ENCODE results near the gene RNF121. TPM values are rescaled to one million over a fixed set of nuclear protein-coding genes. Genes with fewer than 3 reads are reported as not detected.

Gene RNF121
- total RNA-seq, 6 experiments from 2014 or later = 36.7 to 41.6 (median 38.7) TPM

- no peak overlapping the region for H3K4me3 Mint-ChIP-seq
- TF ChIP-seq, protein P1, sequence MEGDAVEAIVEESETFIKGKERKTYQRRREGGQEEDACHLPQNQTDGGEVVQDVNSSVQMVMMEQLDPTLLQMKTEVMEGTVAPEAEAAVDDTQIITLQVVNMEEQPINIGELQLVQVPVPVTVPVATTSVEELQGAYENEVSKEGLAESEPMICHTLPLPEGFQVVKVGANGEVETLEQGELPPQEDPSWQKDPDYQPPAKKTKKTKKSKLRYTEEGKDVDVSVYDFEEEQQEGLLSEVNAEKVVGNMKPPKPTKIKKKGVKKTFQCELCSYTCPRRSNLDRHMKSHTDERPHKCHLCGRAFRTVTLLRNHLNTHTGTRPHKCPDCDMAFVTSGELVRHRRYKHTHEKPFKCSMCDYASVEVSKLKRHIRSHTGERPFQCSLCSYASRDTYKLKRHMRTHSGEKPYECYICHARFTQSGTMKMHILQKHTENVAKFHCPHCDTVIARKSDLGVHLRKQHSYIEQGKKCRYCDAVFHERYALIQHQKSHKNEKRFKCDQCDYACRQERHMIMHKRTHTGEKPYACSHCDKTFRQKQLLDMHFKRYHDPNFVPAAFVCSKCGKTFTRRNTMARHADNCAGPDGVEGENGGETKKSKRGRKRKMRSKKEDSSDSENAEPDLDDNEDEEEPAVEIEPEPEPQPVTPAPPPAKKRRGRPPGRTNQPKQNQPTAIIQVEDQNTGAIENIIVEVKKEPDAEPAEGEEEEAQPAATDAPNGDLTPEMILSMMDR (IDR thresholded peaks at IDR 0.05) = no peak
- peaks cover 28% of the 10 kb centered on the region for H3K27me3 Mint-ChIP-seq (ENCODE audit: insufficient read depth)
- no peak for DNase-seq
- peaks cover 14% of the 10 kb centered on the region for H3K4me1 Mint-ChIP-seq (ENCODE audit: low read depth)
- H3K36me3 Mint-ChIP-seq (ENCODE audit: low read depth) = peaks cover 18% of the 10 kb centered on the region
- no peak overlapping the region for H3K27ac Mint-ChIP-seq
- H3K9me3 Mint-ChIP-seq = no peaks in the 10 kb centered on the region
Observed at GRCh38 chr11:72000202-72000867, 71.5 kb downstream of the RNF121 start.

DNA sequence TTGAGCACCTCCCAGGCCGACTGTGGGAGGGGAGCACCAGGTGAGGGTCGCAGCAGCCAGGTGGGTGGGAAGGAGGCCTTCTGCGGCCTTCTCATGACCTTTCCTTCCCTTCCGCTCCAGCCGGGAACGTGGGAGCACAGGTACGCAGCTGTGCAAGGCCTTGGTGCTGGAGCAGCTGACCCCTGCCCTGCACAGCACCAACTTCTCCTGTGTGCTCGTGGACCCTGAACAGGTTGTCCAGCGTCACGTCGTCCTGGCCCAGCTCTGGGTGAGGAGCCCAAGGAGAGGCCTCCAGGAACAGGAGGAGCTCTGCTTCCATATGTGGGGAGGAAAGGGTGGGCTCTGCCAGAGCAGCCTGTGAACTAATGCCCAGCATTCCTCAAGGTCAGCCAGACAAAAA lies 72.4 kb downstream of the RNF121 start:
- Mint-ChIP-seq H3K9me3 (no peaks in the 10 kb centered on the region), H3K4me3 (no peak overlapping the region), H3K4me1 (ENCODE audit: low read depth) (peaks cover 14% of the 10 kb centered on the region), H3K27ac (no peak overlapping the region), H3K27me3 (ENCODE audit: insufficient read depth) (peaks cover 35% of the 10 kb centered on the region), H3K36me3 (ENCODE audit: low read depth) (peaks cover 23% of the 10 kb centered on the region)
- no peak for DNase-seq
- TF ChIP-seq, protein P1 (IDR thresholded peaks at IDR 0.05) = no peak

- peaks cover 14% of the 10 kb centered on the region for H3K4me1 Mint-ChIP-seq (ENCODE audit: low read depth)
- H3K27ac Mint-ChIP-seq = peak overlapping the region; percentile 16
- DNase-seq = no peak
- TF ChIP-seq, protein P1 (IDR thresholded peaks at IDR 0.05) = no peak
- H3K27me3 Mint-ChIP-seq (ENCODE audit: insufficient read depth) = peaks cover 40% of the 10 kb centered on the region
- peaks cover 22% of the 10 kb centered on the region; the same call in 1 of the 2 replicates for H3K36me3 Mint-ChIP-seq (ENCODE audit: low read depth)
- peak overlapping the region; percentile 6; the same call in 1 of the 2 replicates for H3K4me3 Mint-ChIP-seq
- H3K9me3 Mint-ChIP-seq = no peaks in the 10 kb centered on the region
Observed at GRCh38 chr11:72001834-72002591, 73.2 kb downstream of the RNF121 start.

GRCh38 chr11:72002841-72003775 lies 74.3 kb downstream of the RNF121 start:
- DNase-seq = no peak
- TF ChIP-seq, protein P1 (IDR thresholded peaks at IDR 0.05) = no peak
- peaks cover 30% of the 10 kb centered on the region; the same call in 1 of the 2 replicates for H3K36me3 Mint-ChIP-seq (ENCODE audit: low read depth)
- peak overlapping the region; percentile 47; the same call in 1 of the 2 replicates for H3K27ac Mint-ChIP-seq
- H3K27me3 Mint-ChIP-seq (ENCODE audit: insufficient read depth) = peaks cover 40% of the 10 kb centered on the region
- H3K4me1 Mint-ChIP-seq (ENCODE audit: low read depth) = peaks cover 14% of the 10 kb centered on the region
- no peaks in the 10 kb centered on the region for H3K9me3 Mint-ChIP-seq
- no peak overlapping the region; the same call in 1 of the 2 replicates for H3K4me3 Mint-ChIP-seq

DNA sequence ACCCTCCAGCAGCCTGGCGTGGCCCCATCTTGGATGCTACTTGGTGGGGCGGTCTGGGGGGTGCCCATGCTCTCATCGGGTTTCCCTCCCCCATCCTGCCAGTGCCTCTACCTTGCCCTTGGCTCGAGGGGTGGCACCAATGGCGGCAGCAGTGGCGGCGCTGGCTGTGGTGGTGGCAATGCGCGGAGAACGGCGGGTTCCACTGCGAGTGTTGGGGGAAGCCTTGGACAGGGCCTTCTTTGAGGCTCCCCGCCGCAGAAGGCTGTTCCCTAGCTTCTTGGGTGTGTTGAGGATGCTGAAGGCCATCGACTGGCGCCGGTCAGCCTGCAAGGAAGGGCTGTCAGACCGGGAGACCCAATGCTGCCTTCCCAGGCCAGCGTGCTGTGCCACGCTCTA lies 74.9 kb downstream of the RNF121 start:
- Mint-ChIP-seq H3K27me3 (ENCODE audit: insufficient read depth) (peaks cover 40% of the 10 kb centered on the region), H3K9me3 (no peaks in the 10 kb centered on the region), H3K4me3 (no peak overlapping the region; the same call in 1 of the 2 replicates), H3K27ac (peak overlapping the region; percentile 47; the same call in 1 of the 2 replicates), H3K4me1 (ENCODE audit: low read depth) (peaks cover 13% of the 10 kb centered on the region), H3K36me3 (ENCODE audit: low read depth) (peaks cover 35% of the 10 kb centered on the region; the same call in 1 of the 2 replicates)
- DNase-seq = no peak
- TF ChIP-seq, protein P1 (IDR thresholded peaks at IDR 0.05) = no peak
